GM12874 (cell line): ENCODE data around the gene DIS3L.

ENCODE experiments used
- TF ChIP-seq, protein P1 (sequence below): IDR thresholded peaks from 2 replicates; pipeline ENCODE4 v1.5.1; 2011; ENCODE audit warnings: low read depth, mild to moderate bottlenecking, control low read depth, low read length, moderate library complexity; ENCODE audit not compliant: insufficient read depth

Gene DIS3L

DNA sequence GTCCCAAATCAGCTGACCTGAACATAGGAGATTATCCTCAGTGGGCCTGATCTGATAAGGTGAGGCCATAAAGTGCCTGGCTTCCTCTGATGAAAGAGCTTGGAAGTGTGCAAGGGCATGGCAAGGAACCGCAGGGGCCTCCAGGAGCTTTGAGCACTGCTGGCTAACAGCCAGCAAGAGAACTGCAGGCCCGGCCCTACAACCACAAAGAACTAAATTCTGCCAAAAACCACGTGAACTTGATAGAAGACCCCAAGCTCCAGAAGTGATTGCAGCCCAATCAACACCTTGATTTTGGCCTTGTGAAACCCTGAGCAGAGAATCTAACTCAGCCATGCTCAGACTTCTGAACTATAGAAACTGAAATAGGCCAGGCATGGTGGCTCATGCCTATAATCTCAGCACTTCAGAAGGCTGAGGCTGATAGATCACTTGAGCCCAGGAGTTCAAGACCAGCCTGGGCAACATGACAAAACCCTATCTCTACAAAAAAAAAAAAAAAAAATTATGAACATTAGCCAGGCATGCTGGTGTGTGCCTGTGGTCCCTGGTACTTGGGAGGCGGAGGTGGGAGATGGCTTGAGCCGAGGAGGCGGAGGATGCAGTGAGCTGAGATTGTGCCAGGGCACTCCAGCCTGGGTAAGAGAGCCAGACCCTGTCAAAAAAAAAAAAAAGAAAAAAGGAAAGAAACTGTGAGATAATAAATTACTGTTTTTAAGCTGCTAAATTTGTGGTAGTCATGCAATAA lies 7.7 kb upstream of the DIS3L start:
- TF ChIP-seq, protein P1, sequence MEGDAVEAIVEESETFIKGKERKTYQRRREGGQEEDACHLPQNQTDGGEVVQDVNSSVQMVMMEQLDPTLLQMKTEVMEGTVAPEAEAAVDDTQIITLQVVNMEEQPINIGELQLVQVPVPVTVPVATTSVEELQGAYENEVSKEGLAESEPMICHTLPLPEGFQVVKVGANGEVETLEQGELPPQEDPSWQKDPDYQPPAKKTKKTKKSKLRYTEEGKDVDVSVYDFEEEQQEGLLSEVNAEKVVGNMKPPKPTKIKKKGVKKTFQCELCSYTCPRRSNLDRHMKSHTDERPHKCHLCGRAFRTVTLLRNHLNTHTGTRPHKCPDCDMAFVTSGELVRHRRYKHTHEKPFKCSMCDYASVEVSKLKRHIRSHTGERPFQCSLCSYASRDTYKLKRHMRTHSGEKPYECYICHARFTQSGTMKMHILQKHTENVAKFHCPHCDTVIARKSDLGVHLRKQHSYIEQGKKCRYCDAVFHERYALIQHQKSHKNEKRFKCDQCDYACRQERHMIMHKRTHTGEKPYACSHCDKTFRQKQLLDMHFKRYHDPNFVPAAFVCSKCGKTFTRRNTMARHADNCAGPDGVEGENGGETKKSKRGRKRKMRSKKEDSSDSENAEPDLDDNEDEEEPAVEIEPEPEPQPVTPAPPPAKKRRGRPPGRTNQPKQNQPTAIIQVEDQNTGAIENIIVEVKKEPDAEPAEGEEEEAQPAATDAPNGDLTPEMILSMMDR = no peak

DNA sequence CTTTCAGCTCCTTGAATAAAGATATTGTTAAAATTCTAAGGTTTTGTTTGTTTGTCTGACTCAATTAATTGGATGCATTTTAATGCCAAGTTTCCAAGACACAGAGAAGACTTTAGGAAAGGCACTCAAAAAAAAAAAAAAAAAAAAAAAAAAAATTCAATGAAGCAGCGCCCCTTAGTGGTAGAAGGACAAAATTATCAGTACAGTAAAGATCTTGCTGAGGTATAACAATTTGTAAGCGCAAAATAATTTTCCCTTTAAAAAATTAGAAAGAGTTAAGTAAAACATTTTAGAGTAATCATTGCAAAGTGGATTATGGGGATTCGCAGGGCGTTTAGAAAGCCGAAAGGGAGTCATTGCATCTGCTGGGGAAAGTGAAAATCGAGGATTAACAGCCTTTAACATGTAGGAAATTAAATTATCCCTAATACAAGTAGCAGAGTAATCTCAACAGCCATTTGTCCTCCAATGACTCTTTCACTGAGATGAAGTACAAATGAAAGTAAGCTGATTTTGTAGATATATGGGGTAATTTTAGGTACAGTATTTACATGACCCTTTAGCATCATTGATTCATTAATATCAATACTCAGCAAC lies 5.8 kb upstream of the DIS3L start:
- TF ChIP-seq, protein P1 = peak; percentile 32; the same call in 1 of the 2 replicates

DNA sequence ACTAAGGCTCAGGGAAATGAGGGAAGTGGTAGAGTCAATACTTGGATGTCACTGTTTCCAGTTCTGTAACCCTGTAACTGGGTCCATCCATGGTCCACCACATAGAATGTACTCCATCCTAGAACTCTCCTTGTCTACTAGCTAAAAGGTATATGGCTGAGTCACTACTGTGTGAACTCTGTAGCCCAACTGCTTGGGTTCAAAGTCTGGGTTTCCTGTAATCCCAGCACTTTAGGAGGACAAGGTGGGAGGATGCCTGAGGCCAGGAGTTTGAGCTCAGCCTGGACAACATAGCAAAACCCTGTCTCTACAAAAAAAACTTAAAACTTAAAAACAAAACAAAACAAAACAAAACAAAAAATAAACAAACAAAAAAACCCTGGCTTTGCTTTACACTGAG lies 5.3 kb upstream of the DIS3L start:
- TF ChIP-seq, protein P1 = no peak

DNA sequence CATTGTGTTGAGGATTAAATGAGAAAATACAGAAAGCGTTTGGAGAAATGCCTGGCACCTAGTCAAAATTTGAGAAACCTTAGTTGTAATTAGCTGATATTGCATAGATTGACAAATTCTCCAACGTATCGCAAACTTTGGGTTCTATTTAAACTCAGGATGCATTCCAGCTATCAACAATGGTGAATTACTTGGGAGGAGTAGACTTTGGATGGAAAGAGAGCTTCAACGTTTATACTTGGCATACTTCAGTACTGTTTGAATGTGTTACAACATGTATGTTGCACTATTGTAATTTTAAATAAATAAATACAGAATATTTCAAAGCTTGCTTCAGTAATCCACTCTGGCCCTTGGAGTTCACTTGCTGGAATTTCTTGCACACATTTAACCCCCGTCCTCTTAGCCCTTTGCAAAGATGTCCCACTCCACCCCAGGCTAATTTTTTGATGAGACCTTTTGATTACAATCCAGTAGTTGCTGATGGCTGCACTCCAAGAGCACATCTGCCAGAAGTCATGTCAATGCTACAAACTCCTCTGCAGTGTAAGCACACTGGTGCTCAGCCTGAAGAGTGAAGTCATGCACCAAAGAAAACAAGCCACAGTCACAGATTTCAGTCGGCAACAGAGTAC lies 4.7 kb upstream of the DIS3L start:
- TF ChIP-seq, protein P1 = no peak

DNA sequence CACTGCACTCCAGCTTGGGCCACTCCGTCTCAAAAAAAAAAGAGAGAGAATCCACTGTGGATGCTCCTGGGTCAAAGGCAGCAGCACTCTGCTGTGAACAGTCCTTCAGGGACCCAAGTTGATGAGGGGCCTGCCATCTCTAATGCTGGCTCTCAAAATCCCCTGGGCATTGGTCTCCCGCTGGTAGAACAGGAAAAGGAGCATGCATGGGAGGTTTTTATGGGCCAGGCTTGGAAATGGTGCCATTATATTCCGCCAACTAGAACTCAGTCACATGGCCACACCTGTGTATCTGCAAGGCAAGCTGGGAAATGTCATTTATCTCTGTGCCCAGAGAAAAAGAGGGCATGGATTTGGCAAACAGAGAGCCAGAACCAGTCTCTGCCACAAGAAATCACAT lies 3.4 kb upstream of the DIS3L start:
- TF ChIP-seq, protein P1 = no peak

DNA sequence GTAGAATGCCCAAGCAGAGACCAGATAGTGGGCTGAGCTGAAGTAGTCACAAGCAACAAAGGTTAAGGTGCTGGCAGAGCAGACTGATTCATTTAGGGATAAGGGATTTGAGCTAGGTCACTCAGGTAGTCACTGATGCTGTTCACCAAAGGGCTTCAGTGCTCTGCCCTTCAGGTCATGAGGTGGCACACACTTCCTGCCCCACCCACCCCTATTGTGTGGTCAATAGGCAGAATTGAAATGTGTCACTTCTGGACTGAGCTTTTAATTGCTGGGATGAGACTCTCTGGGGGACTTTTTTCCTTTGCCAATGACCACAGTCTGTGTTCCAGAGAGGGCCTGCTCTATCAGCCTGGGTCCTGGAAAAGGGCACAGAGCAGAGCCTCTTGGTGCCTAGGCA lies 2.9 kb upstream of the DIS3L start:
- TF ChIP-seq, protein P1 = no peak

DNA sequence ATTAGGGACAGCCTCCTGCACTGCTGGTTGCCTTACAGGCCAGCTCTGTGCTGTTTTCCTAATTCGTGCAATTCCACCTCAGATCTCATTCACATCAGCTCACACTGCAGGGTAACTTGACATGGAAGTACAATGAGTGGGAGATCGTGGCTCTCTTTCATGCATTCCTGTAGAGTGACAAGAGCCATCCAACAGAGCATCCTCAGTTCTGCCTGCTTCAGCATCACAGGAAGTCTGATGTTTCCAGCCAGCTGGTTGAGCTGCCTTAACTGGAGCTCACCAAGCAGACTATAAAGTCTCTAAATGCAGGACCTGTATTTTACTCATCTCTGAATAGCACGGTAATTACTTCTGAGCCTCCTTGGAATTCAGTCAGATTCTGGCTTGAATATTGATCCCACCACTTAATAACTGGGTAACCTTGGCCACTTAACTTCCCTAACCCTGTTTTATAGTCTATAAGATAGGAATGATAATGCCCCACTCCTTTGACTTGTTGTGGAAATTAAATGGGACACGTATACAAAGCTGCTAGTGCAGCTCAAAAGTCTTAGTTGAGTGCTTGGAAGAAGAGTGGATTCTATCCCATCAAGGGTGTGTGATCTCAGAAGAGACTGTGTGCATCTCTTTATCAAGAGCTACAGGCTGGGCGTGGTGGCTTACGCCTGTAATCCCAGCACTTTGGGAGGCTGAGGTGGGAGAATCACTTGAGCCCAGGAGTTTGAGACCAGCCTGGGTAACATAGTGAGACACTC lies 1.4 kb upstream of the DIS3L start:
- TF ChIP-seq, protein P1 = no peak
